HepG2 (cell line): ENCODE data around the gene BTBD19. TPM values are rescaled to one million over a fixed set of nuclear protein-coding genes. Genes with fewer than 3 reads are reported as not detected.
A peak's percentile ranks its signal among the peaks of the same experiment; 100 is the strongest.

Source experiments
- ATAC-seq: fragments of 200-7000 bp; cut with Tn5 transposase; 3 replicates; pipeline ENCODE4 v1.9.1; 2020; ENCODE audit warnings: mild to moderate bottlenecking, moderate library complexity
- BruUV-seq: library from RNA; stranded (reverse); fragments of 400-500 nt; replicated peaks from 2 replicates; lab custom pipeline; 2021; lab: Mats Ljungman, UMichigan
- CTCF ChIA-PET: fragments of 300-600 bp; formaldehyde crosslinking; extraction: SDS; loops from one replicate; lab custom pipeline; 2021; ENCODE audit warnings: low total read pairs, inconsistent platforms, low intra/inter-chr PET ratio; lab: Yijun Ruan, JAX
- POLR2A ChIA-PET: fragments of 350-600 bp; sonication (Branson Sonifier 250); formaldehyde crosslinking; loops from one replicate; lab custom pipeline; 2020; ENCODE audit warnings: antibody characterized with exemption, inconsistent platforms; lab: Yijun Ruan, JAX
- DNase-seq: peaks from one replicate; pipeline ENCODE4 v3.0.0-alpha.2; 2015; ENCODE audit warnings: low spot score
- FAIRE-seq: peaks from 3 replicates; lab custom pipeline; 2011; peaks lifted over from hg19 to GRCh38; lab: Jason Lieb, UNC
- H2AFZ ChIP-seq: one replicate; pipeline ENCODE4 v1.6.1; 2011; ENCODE audit warnings: low read length, inconsistent platforms
- H3K27ac ChIP-seq: fragments of 300-600 bp; 3 replicates; pipeline ENCODE4 v1.8.0; 2011; ENCODE audit warnings: mixed run types, mild to moderate bottlenecking, mixed read lengths, low read length, inconsistent platforms; ENCODE audit not compliant: insufficient read depth; ENCODE audit errors: extremely low read length
- H3K27me3 ChIP-seq, 2 experiments: fragments of 200-600 bp in 1 of 2; 2 replicates in 1 of 2; 3 replicates in 1 of 2; pipeline versions ENCODE4 v1.6.0 to v1.8.0; 2011; ENCODE audit warnings: low read length in 2 of 2, mild to moderate bottlenecking in 2 of 2, moderate library complexity in 2 of 2, inconsistent platforms in 1 of 2; ENCODE audit not compliant: insufficient read depth in 2 of 2, control insufficient read depth in 1 of 2
- H3K36me3 ChIP-seq, 2 experiments: fragments of 200-600 bp in 1 of 2; replicated peaks in 1 of 2; 2 replicates in 1 of 2; 3 replicates in 1 of 2; pipeline versions ENCODE4 v1.5.1 to v1.8.0; 2011; ENCODE audit warnings: low read length in 2 of 2, inconsistent platforms in 1 of 2; ENCODE audit not compliant: insufficient read depth in 2 of 2, control insufficient read depth in 1 of 2
- H3K4me1 ChIP-seq: 2 replicates; pipeline ENCODE4 v1.5.1; 2012; ENCODE audit warnings: low read length, inconsistent platforms; ENCODE audit not compliant: insufficient read depth
- H3K4me2 ChIP-seq: 2 replicates; pipeline ENCODE4 v1.6.0; 2011; ENCODE audit warnings: low read depth, low read length, inconsistent platforms
- H3K4me3 ChIP-seq, 3 experiments: fragments of 200-600 bp in 1 of 3; sonication (generic), shearing (Covaris generic) in 1 of 3; replicated peaks in 1 of 3; 2 replicates each; pipeline ENCODE4 v1.5.1; 2011 to 2016; ENCODE audit warnings: low read length in 3 of 3, inconsistent platforms in 2 of 3, low read depth in 2 of 3, mild to moderate bottlenecking in 2 of 3, control low read depth in 1 of 3, mixed read lengths in 1 of 3; ENCODE audit not compliant: insufficient read depth in 1 of 3
- H3K79me2 ChIP-seq: one replicate; pipeline ENCODE4 v1.6.1; 2011; ENCODE audit warnings: low read length, inconsistent platforms; ENCODE audit not compliant: insufficient read depth
- H3K9ac ChIP-seq: 2 replicates; pipeline ENCODE4 v1.6.0; 2011; ENCODE audit warnings: mild to moderate bottlenecking, low read depth, low read length, inconsistent platforms; ENCODE audit not compliant: insufficient read depth
- H3K9me3 ChIP-seq: 2 replicates; pipeline ENCODE4 v1.5.1; 2012; ENCODE audit warnings: mild to moderate bottlenecking, low read length
- H4K20me1 ChIP-seq: 2 replicates; pipeline ENCODE4 v1.6.0; 2011; ENCODE audit warnings: inconsistent platforms, mild to moderate bottlenecking, low read length, moderate library complexity; ENCODE audit not compliant: insufficient read depth
- NR2F6 ChIP-seq, 2 experiments: IDR thresholded peaks; 2 replicates each; pipeline ENCODE4 v1.6.1; 2016; ENCODE audit warnings: antibody characterized with exemption in 1 of 2, mild to moderate bottlenecking in 1 of 2
- YY1 ChIP-seq: IDR thresholded peaks from 2 replicates; pipeline ENCODE4 v1.6.1; 2011; ENCODE audit warnings: low read length, low read depth, moderate library complexity, mild to moderate bottlenecking; ENCODE audit not compliant: insufficient read depth, insufficient replicate concordance
- ZNF891 ChIP-seq: sonication (generic); formaldehyde crosslinking; IDR thresholded peaks from 2 replicates; pipeline ENCODE4 v1.5.0; 2020; ENCODE audit warnings: mild to moderate bottlenecking, missing genetic modification reagents
- WGBS: methylation state at CpG from one replicate; pipeline ENCODE4 v1.1.6; 2017; ENCODE audit warnings: low lambda C conversion rate; 5-methylcytosine and 5-hydroxymethylcytosine counted together
- in situ Hi-C: cut with HindIII; loops from 2 replicates; pipeline ENCODE4 v1.10.0; 2017; ENCODE audit warnings: low pct_unique_long_range_greater_than_20kb; ENCODE audit not compliant: extremely low pct_ligation_motif_present
- intact Hi-C: fragments of 100-400 bp; cut with micrococcal nuclease; formaldehyde crosslinking; loops from one replicate; pipeline ENCODE4 v1.10.0; 2022; ENCODE audit not compliant: unreplicated experiment
- polyA plus RNA-seq, 8 experiments: library from polyadenylated mRNA; depleted of rRNA in 3 of 8; stranded (reverse) in 7 of 8; unstranded in 1 of 8; fragments of >200 nt; fragmentation: Illumina TruSeq in 4 of 8; extraction: Trizol in 4 of 8; gene quantifications; 2 replicates each; pipeline versions ENCODE4 v1.2.1 to v1.2.3, GENCODE V29; 2011 to 2016; ENCODE audit warnings: low read depth in 4 of 8, missing spikeins in 1 of 8, mixed read lengths in 1 of 8; ENCODE audit not compliant: insufficient read depth in 1 of 8
- total RNA-seq, 5 experiments: library from RNA; depleted of rRNA; stranded (reverse); fragments of >200 nt; fragmentation: Illumina TruSeq; extraction: Trizol; gene quantifications; 2 replicates each; pipeline ENCODE4 v1.2.3, GENCODE V29; 2016; ENCODE audit warnings: low read depth in 1 of 5
- TF ChIP-seq, protein P1 (sequence below): sonication (generic); formaldehyde crosslinking; IDR thresholded peaks from 2 replicates; pipeline ENCODE4 v1.4.0; 2020; ENCODE audit warnings: mild to moderate bottlenecking, low read depth, missing genetic modification reagents
- TF ChIP-seq, protein P2 (sequence below): sonication (generic); formaldehyde crosslinking; IDR thresholded peaks from 2 replicates; pipeline ENCODE4 v1.4.0; 2020; ENCODE audit warnings: missing genetic modification reagents, mild to moderate bottlenecking, borderline replicate concordance

BTBD19 gene
- total and polyA plus RNA-seq, 2 of the 13 experiments (the other 11 are each of a cell fraction or from before 2014, with no cell fraction given) = 2.7 to 6.7 TPM

DNA sequence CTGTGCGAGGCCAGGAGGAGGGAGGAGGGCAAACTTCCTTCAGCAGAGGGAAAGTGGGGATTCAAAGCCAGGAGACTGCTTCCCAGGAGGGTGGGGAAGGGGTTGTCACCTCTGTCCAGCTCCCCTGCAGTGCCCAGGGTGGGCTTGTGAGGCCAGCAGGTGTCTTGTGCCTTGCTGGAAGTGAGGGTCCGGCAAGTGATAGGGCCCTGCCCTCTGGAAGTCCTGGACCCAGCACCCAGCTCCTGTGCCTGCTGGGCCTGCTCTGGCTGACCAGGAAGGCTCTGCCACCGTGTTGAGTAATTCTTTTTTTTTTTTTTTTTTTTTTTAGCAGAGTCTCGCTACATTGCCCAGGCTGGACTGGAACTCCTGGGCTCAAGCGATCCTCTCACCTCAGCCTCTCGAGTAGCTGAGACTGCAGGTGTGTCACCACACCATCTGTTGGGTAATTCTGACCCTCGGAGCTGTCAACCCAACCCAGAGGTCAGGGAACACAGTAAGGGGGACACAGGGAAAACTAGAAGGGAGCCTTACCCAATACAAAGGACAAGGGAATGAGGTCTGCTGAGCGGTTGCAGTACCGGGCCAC, 21.4 kb upstream of the BTBD19 start (continued):
- TF ChIP-seq, protein P1, sequence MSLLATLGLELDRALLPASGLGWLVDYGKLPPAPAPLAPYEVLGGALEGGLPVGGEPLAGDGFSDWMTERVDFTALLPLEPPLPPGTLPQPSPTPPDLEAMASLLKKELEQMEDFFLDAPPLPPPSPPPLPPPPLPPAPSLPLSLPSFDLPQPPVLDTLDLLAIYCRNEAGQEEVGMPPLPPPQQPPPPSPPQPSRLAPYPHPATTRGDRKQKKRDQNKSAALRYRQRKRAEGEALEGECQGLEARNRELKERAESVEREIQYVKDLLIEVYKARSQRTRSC (CRISPR knock-in tag) = no peak
- TF ChIP-seq, protein P2, sequence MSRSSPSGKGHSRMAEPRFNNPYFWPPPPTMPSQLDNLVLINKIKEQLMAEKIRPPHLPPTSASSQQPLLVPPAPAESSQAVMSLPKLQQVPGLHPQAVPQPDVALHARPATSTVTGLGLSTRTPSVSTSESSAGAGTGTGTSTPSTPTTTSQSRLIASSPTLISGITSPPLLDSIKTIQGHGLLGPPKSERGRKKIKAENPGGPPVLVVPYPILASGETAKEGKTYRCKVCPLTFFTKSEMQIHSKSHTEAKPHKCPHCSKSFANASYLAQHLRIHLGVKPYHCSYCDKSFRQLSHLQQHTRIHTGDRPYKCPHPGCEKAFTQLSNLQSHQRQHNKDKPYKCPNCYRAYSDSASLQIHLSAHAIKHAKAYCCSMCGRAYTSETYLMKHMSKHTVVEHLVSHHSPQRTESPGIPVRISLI (CRISPR knock-in tag) = peak; percentile 32; the same call in 1 of the 2 replicates
- TF ChIP-seq, all 625 proteins: peak for 13

DNA sequence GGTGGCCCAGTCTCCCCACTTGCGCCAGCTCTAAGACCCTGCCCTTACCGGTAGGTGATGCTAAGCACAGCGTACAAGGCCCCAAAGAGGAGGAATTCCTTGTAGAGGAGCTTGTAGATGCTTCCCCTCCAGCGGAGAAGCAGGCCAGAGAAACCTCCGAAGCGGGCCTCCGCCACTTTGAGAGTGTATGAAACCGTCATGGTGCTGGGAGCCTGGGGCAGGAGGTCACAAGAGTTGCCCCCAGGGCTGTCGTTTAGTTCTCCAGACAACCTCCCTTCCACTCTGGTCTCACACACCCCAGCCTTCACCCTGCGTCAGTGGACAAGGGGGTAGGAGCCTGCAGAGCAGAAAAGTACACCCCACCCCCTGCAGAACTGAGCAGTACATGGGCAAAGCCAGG, 20.8 kb upstream of the BTBD19 start:
- Histone ChIP-seq H3K9ac (no peak overlapping the region), H3K9me3 (no peaks in the 10 kb centered on the region), H2AFZ (no peak overlapping the region), H3K4me3 (peak overlapping the region in 1 of 3 experiments; percentile 79; a peak in 1 of 6 replicates), H3K27ac (no peak overlapping the region), H3K4me1 (peaks cover 67% of the 10 kb centered on the region), H3K36me3 (no peaks in the 10 kb centered on the region), H3K27me3 (peaks cover 3 to 17% of the 10 kb centered on the region in 2 experiments; a peak in 2 of 5 replicates), H4K20me1 (no peaks in the 10 kb centered on the region), H3K4me2 (peak overlapping the region; percentile 76; the same call in 1 of the 2 replicates), H3K79me2 (no peaks in the 10 kb centered on the region)
- no TSS peak for BruUV-seq
- POLR2A ChIA-PET = interaction anchor here (0.9 to 5.7 kb wide), 9 partner anchors 9 to 553 kb away, joined by 3 to 32 read pairs (median 5); partner anchors contain the start of genes BTBD19, DYNLT4, MUTYH and PLK3
- CTCF ChIA-PET = no interaction called here
- DNase-seq (no peak), FAIRE-seq (no peak), ATAC-seq (no peak)
- TF ChIP-seq ZNF891 (CRISPR knock-in tag) (no peak), NR2F6 (IDR thresholded peaks at IDR 0.05) (peak; percentile 2; the same call in 1 of the 2 replicates), NR2F6 (CRISPR knock-in tag; IDR thresholded peaks at IDR 0.05) (no peak), YY1 (peak; percentile 7)
- in situ Hi-C loops = no loop called here
- intact Hi-C loops = no loop called here
- WGBS = no CpG with 5 or more reads among the region's 10 CpGs
